Measurements from ENCODE around the gene WDR27.
"Not testable (repeated sequence)": the region's sequence is repeated elsewhere in the genome, so short reads cannot be mapped to it uniquely, and the experiment has no call there.

WDR27 gene

DNA sequence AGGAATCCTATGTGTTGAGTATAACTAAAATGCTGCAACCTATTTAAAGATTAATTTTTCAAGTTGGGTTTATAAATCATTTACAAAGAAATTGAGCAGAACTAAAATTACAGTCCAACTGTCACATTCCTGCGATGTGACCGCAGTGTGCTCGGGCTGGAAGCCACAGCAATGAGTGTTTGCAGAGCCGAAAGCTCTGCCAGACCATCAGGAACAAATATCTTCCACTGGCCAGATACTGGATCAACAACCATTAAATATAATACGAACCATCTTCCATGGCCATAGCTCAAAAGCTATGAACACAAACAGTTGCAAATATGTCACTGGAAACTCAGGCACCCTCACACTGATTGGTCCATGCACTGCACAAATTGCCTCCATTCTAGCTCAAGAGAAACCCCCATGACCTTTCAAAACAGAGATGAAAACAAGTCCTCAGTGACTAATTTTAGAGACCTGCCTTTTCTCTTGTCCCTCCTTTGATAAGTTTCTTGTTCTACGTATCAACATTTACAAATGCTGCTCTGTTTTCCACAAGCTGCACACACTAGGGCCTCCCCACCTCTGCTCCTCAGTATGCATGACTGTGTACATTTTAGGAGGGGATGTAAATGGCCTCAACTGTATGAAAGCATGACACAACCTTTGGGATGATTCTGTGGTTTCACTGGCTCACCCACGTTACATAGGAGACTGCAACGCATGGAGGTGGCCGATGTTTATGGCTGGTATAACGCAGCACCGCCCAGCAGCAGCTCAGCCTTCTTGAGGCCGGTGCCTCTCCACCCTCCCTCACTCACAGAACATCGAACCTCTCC, 171.7 kb downstream of the WDR27 start:
- DNase-seq: no peak

DNA sequence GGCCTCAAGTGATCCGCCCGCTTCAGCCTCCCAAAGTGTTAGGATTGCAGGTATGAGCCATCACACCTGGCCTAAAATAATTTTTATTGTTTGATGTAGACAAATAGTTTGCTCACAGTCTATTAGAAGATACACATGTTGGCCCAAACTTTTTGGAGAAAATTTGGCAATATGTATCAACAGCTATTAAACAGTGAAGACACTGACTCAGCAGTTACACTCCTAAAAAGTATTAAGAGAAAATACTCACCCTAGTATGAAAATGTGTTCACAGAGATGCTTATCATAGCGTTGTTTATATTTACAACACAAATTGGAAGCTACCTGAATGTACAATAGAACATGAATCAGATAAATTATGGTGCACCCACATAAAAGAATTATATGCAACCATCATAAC, 173.1 kb downstream of the WDR27 start:
- DNase-seq: no peak

DNA sequence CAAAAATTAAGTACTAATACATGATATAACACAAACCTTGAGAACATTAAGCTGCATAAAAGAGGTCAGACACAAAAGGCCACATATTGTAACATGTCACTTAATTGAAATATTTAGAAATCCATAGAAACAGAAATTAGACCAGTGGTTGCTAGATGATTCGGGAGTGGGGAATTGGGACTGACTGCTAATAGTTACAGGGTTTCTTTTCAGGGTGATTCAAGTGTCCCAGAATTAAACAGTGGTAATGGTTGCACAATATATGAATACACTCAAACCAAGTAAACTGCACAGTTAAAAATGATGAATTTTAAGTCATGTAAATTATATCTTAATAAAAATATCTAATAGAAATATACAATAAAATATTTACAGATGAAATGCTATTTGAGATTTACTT, 174.5 kb downstream of the WDR27 start:
- no peak for DNase-seq

- no peak for DNase-seq
Measured at GRCh38 chr6:169521825-169522224, 180.0 kb downstream of the WDR27 start.

DNA sequence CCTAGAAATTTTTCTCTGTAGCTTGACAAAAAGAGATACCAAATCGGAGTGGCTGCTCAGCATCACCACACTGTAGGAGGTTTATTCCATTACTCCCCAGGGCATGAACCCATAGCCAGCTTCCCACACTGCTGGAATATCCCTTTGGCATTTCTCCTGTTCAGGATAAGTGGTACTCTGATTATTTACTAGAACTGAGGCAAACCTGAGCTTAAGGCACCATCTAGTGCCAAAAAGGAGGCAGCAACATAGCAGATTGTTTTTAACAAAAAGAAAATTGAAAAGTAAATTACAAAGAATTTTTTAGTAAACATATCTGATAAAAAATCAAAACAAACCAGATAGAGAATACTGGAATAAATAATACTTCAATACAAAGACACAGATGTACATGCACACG, 181.7 kb downstream of the WDR27 start:
- DNase-seq: no peak

- no peak for DNase-seq
Measured at GRCh38 chr6:169518451-169518850, 183.4 kb downstream of the WDR27 start.

- DNase-seq: no peak
Measured at GRCh38 chr6:169513478-169514193, 188.2 kb downstream of the WDR27 start.

DNA sequence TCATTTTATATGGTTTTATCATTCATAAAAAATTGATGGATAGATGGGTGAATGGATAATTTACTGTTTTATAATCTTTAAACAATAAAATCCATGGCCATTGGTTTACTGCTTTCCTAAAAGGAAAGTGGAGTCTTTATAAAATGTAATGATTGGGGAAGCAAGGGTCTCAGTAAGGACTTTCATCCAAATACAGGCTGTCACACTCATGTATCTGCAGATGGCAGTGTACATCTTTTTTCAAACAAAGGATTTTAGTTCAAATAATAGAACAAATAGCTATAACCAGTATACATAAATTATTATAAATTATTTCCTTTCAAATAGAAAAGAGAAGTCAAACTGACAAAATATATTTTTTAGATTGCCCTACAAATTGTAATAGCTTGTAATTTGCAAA, 190.0 kb downstream of the WDR27 start:
- not testable (repeated sequence) for DNase-seq

GRCh38 chr6:169510871-169511270, 191.0 kb downstream of the WDR27 start:
- no peak for DNase-seq

GRCh38 chr6:169508452-169508851, 193.4 kb downstream of the WDR27 start:
- no peak for DNase-seq

DNA sequence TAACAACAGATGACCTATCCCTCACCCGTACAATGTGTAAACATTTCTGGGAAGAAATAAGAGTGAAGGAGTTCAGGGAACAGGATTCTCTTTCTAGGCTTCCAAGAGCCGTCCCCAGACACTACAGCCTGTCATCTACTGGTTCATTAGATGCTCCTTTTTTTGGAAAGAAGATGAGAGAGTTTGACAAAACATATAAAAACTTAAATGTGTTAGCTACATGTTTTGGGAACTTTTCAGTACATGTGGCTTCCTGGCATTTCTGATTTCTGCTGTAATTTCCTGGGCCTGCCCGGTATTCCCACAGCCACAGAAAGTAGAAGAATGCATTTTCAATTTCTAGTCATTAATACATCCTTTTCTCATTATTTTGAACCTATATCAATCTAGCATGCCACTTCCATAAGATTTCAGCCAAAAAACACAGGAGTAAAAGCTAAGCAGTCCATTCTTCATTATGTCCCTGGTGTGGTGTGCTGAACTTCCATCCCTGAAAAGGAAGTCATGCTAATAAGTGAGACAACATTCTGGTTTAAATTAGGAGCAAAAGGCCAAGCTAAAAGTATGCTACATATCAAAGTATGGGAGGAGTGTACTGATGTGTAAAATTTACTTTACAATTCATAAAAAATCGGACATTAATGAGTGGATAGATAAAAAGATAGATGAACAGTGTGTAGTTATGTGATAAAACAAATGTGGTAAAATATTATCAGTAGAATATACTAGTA, 198.2 kb downstream of the WDR27 start:
- no peak for DNase-seq

DNA sequence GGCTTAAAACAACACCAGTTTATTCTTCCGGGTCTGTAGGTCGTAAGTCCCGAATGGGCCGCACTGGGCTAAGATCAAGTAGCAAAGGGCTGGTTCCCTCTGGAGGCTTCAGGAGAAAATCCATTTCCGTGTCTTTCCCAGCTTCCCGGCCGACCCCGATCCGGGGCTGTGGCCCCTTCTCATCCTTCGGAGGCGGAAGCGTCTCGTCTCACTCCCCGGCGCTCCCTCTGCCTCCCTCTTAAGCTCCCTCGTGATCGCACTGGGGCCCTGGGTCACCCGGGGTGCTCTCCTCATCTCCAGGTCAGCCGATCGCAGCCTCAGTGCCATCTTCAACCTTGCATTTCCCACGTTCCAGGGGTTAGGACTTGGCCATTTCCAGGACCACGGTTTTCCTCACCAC, 199.4 kb downstream of the WDR27 start:
- DNase-seq: no peak

DNA sequence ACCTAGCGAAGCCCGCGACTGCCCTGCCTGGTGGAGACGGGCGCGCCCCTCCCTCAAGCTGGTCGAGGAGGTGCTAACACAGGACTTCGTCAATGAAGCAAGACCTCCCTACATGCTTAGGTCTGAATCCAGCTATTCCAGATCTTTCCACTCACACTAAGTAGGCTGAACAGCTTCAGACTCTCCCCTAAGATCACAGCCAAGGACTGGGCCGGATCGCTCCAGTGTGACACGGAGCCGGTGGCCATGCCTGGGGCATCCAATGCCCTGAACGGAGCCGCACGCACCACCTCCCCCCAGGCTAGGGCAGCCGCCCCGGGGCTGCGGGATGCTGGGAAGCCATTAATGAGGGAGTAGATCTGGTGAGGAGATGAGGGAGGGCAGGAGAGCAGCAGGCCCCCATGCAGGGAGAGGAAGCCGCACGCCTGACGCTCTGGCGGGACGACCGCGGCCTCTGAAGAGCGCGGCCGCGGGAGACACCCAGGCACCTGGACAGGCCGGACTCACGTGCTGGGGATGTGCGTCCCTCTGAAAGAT, 200.0 kb downstream of the WDR27 start:
- DNase-seq: no peak

- DNase-seq: peak in 18 of 58 donors; percentile 10 to 66 (median 40)
Measured at GRCh38 chr6:169501128-169501527, 200.7 kb downstream of the WDR27 start.

DNA sequence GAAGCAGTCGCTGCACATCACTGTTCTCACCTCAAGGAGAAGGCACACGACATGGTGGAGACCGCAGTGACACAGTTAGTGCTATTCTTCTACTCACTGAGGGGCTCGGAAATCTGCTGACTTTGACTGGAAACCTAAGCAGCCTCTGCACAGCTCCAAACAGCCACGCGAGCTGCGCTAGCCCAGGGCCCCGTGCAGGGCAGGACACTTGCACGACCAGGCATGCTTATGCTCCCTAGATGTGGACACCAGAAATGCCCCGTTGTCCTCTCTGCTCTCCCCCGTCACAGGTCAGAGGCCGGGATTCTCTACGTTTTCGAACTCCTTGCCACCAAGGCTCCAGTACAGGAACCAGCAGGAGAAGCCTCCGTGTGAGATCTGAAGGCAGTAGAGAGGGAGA, 201.1 kb downstream of the WDR27 start:
- no peak for DNase-seq

DNA sequence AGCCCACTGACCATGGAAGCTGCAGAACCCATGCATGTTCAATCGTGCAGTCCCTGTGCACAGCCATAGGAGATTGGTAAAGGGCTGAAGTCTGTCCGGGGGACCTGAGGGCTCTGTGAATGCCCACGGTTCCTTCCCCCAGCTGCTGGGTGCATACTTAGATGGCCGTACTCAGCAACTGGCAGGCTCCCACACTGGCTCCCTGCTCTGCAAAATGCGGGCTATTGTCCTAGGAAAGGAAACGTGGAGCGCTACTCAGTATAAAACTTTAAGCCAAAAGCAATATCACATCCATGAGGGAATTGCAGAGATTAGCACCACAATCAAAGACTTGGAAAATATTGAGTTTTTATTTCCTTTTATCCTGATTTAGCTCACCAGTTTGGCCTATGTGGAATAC, 202.0 kb downstream of the WDR27 start:
- peak in 6 of 58 donors; percentile 11 to 42 (median 18) for DNase-seq

GRCh38 chr6:169498916-169499513, 202.8 kb downstream of the WDR27 start:
- peak in 5 of 58 donors; percentile 9 to 29 (median 12) for DNase-seq

GRCh38 chr6:169495601-169496000, 206.2 kb downstream of the WDR27 start:
- DNase-seq: no peak

- DNase-seq: no peak
Measured at GRCh38 chr6:169494038-169494437, 207.8 kb downstream of the WDR27 start.

DNA sequence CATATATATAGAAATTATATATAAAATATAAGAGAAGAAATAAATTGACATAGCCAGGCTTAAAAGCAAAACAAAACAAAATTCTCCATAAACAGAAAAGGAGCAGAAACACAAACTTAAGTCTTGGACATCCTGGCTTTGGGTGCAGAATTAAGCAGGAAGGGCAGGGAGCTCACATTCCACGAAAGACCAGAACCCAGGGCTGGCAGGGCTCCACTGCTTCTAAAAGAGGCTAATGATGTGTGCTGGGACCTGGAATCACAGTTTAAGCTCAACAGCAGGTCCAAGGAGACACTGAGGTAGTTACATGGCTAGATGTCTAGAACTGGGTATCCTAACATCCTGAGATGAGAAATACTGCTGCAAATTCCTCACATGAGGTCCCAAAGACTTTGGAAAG, 210.3 kb downstream of the WDR27 start:
- DNase-seq: no peak

- no peak for DNase-seq
Measured at GRCh38 chr6:169490830-169491229, 211.0 kb downstream of the WDR27 start.

Measured in anterior cingulate cortex (tissue), 58 donors.